Hindlimb muscle (tissue), 1 donor: ENCODE data around the gene MOV10. TPM values are rescaled to one million over a fixed set of nuclear protein-coding genes. Genes with fewer than 3 reads are reported as not detected.

ENCODE experiments used
- DNase-seq: peaks from one replicate; pipeline ENCODE4 v3.0.0-alpha.2; 2013
- polyA plus RNA-seq: library from polyadenylated mRNA; unstranded; fragments of 120-200 nt; gene quantifications from one replicate; pipeline ENCODE4 v1.2.1, GENCODE V29; 2013; ENCODE audit not compliant: insufficient read length

The MOV10 gene
- polyA plus RNA-seq, 1 donor, result 58.2 TPM

DNA sequence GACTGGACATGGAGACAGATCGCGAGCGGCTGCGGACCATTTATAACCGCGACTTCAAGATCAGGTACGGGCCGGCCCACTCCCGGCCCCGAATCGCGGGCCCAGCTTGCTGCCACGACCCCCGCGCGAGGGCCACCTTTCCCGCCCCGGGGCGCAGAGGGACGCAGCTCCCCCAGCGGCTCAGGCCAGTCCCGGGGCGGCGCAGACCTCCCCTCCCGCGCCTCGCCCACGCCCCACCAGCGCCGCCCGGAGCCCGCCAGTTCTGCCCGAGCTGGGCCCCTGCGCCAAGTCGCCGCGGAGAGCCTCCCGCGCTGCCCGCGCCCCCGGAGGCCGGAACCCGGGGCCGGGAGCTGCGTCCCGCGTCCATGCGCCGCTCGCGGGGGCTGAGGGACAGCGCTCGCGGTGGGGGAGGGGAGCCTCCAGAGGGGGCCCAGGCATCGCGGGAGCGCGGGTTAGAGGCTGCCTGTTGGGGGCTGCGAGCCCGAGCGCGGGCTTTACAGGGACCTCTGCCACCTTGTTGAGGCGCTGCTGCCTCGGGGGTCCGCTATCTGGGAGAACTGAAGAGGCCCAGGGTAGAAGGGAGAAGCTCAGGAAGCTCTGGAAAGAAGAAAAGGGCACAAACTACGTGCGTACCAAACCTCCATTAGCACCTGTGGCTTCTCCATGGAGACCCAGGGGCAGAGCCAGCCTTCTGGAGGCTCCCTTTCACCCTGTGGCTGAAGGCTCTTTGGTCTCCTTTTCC, 698 bp downstream of the MOV10 start:
- DNase-seq, result peak; percentile 66

GRCh38 chr1:112675728-112676381, 1.4 kb downstream of the MOV10 start:
- DNase-seq, result no peak

GRCh38 chr1:112676543-112676942, 2.1 kb downstream of the MOV10 start:
- no peak for DNase-seq

- DNase-seq, result no peak
Observed at GRCh38 chr1:112677501-112677900, 3.0 kb downstream of the MOV10 start.

DNA sequence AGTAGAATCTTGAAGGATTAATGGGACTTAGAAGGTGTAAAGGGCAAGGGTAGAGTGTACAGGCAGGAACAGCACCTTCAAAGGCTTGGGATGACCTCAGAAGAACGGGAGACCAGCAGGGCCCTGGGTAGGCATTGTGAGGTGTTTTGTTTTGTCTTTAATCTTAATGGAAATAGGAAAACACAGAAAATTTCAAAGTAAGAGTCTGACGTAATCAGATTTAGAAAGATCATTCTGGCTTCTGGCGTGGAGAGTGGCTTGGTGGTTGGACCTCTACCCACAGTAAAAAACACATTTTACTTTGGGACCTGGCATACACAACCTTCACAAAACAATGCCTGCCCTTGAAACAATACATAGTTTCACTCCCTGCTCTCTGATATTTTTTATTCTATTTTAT, 4.1 kb downstream of the MOV10 start:
- DNase-seq, result no peak

- no peak for DNase-seq
Observed at GRCh38 chr1:112685913-112686312, 11.5 kb downstream of the MOV10 start.

- no peak for DNase-seq
Observed at GRCh38 chr1:112686417-112686816, 12.0 kb downstream of the MOV10 start.

GRCh38 chr1:112686835-112687234, 12.4 kb downstream of the MOV10 start:
- DNase-seq, result no peak

GRCh38 chr1:112687361-112687760, 12.9 kb downstream of the MOV10 start:
- DNase-seq, result no peak

DNA sequence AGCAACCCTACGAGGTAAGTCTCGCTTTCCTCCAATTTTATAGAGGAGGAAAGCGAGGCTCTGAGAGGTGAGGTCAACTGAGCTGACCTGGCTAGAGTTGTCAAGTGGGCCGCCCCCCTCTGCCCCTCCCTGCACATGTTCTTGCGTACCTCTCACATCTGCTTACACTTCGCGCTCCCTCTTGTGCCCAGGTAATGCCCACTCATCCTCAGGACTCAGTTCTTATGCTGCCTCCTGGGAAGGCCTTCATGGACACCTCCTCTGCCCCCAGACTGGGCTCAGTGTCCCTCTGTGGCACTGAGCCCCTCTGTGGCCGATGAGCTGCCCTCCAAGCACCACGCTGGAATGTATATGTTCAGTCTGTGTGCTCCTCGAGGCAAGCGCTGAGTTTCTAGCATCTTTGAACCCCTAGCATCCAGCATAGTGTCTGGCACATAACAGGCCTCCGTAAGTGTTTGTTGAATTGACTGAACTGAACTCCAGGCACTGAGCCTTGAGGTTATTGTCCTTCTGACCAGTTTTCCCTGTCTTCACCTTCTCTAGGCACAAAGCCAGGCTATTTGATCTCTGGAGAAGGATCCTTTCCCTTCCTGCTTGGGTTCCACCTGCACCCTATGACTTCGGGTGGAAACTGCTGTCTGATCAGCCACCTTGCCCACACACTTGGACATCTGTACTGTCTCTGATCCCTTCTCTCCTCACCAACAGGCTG, 13.5 kb downstream of the MOV10 start:
- DNase-seq, result no peak

- DNase-seq, result peak; percentile 69
Observed at GRCh38 chr1:112688781-112689193, 14.3 kb downstream of the MOV10 start.

GRCh38 chr1:112689196-112689841, 14.9 kb downstream of the MOV10 start:
- DNase-seq, result no peak

- DNase-seq, result no peak
Observed at GRCh38 chr1:112689842-112690237, 15.4 kb downstream of the MOV10 start.

DNA sequence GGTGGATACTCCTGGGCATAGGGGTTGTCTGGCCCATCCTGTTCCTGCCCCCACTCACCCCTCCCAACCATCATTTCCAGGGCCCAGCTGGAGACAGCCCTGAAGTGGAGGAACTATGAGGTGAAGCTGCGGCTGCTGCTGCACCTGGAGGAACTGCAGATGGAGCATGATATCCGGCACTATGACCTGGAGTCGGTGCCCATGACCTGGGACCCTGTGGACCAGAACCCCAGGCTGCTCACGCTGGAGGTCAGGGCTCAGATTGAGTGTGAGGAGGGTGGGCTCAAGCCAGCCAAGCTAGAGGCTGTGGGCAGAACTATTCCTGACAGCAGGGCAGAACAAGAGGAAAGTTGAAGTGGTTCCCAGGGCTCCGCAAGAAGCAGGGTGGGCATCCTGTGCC, 18.2 kb downstream of the MOV10 start:
- no peak for DNase-seq

- no peak for DNase-seq
Observed at GRCh38 chr1:112693821-112694220, 19.4 kb downstream of the MOV10 start.

- DNase-seq, result no peak
Observed at GRCh38 chr1:112694363-112694929, 20.0 kb downstream of the MOV10 start.

DNA sequence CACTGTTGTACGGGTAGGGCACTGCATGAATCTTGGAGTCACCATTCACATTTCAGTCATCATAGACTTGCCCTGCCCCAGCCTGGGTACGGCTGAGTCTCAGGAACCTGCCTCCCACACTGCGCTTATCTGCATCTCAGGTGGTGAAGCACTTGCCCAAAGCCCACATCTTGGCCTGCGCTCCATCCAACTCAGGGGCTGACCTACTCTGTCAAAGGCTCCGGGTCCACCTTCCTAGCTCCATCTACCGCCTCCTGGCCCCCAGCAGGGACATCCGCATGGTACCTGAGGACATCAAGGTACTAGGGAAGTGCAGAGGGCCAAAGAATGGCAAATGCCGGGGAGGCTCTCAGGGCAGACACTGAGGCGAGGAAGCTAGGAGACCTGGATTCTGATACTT, 20.8 kb downstream of the MOV10 start:
- DNase-seq, result no peak

GRCh38 chr1:112696578-112697314, 22.3 kb downstream of the MOV10 start:
- DNase-seq, result no peak

- DNase-seq, result no peak
Observed at GRCh38 chr1:112697781-112698201, 23.3 kb downstream of the MOV10 start.

GRCh38 chr1:112698366-112699310, 24.2 kb downstream of the MOV10 start:
- no peak for DNase-seq
